WI38 (cell line): ENCODE results near the gene PTGDR.
A peak's percentile ranks its signal among the peaks of the same experiment; 100 is the strongest.

Source experiments
- H3K4me3 ChIP-seq: 2 replicates; pipeline ENCODE4 v1.5.1; 2011; ENCODE audit warnings: low read depth, mild to moderate bottlenecking, control low read depth, low read length
- CTCF ChIP-seq: IDR thresholded peaks from 2 replicates; pipeline ENCODE4 v1.5.1; 2012; ENCODE audit warnings: low read depth, mild to moderate bottlenecking, control low read depth, low read length

PTGDR gene

DNA sequence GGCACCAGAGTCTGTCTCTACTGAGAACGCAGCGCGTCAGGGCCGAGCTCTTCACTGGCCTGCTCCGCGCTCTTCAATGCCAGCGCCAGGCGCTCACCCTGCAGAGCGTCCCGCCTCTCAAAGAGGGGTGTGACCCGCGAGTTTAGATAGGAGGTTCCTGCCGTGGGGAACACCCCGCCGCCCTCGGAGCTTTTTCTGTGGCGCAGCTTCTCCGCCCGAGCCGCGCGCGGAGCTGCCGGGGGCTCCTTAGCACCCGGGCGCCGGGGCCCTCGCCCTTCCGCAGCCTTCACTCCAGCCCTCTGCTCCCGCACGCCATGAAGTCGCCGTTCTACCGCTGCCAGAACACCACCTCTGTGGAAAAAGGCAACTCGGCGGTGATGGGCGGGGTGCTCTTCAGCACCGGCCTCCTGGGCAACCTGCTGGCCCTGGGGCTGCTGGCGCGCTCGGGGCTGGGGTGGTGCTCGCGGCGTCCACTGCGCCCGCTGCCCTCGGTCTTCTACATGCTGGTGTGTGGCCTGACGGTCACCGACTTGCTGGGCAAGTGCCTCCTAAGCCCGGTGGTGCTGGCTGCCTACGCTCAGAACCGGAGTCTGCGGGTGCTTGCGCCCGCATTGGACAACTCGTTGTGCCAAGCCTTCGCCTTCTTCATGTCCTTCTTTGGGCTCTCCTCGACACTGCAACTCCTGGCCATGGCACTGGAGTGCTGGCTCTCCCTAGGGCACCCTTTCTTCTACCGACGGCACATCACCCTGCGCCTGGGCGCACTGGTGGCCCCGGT, at the start of gene PTGDR:
TSS of gene PTGDR (plus strand) at position 198 of the 778 bp plus-strand sequence. CDS start at position 315, 117 bp downstream.
- H3K4me3 ChIP-seq, result no peak within 1 kb of the TSS
- TF ChIP-seq CTCF, result no peak

DNA sequence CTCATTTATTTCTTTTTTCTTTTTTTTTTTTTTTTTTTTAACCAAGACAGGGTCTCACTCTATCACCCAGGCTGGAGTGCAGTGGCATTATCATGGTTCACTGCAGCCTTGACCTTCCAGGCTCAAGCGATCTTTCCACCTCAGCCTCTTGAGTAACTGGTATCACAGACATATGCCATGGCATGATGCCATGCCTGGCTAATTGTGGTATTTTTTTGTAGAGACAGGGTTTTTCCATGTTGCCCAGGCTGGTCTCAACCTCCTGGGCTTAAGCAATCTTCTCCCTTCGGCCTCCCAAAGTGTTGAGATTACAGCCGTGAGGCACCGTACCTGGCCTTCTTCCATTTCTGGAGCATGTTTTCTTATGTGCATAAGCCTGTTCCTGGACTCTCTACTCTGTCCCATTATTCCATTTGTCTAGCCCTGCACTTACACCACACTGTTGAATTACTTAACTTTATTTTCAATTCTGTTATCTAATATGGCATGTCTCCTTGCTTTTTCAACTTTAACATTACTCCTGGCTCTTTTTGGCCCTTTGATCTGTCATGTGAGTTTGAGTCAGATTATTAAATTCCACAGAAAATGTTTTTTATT, 47.9 kb upstream of the PTGDR start:
- TF ChIP-seq CTCF, result no peak

GRCh38 chr14:52220924-52221811, 46.3 kb upstream of the PTGDR start:
- H3K4me3 ChIP-seq, result peak overlapping the region; percentile 32
- no peak for TF ChIP-seq CTCF

More for the DNA sequence above, 47.9 kb upstream of the PTGDR start:
- H3K4me3 ChIP-seq, result no peak overlapping the region

GRCh38 chr14:52222901-52223300, 44.6 kb upstream of the PTGDR start:
- TF ChIP-seq CTCF, result no peak
- H3K4me3 ChIP-seq, result no peak overlapping the region

DNA sequence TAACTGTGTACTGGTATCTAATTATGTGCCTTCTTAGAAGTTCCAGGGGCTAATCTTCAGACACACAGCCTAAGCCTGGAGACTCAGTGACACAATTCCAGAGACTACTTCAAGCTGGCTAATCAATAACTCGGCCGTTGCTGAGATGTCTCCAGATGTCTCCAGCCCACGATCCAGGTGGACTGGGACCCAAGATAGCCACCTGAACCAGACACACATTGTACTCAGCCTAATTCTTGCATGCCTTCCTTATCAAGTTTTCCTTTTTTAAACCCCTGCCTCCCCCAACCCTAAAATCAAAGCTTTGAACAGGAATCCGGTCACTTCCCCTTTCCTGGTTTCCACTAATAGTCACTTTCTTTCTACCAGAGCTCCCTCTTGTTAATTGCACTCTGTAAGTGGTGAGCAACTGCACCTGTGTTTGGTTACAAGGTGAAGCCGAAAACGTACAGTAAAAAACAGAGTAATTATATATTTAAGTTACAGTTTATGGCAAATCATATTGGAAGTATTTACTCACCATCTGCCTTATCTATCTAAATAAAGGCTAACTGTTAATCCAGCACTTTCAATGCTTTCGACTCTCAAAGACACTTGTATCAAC, 39.8 kb upstream of the PTGDR start:
- H3K4me3 ChIP-seq, result no peak overlapping the region
- no peak for TF ChIP-seq CTCF

DNA sequence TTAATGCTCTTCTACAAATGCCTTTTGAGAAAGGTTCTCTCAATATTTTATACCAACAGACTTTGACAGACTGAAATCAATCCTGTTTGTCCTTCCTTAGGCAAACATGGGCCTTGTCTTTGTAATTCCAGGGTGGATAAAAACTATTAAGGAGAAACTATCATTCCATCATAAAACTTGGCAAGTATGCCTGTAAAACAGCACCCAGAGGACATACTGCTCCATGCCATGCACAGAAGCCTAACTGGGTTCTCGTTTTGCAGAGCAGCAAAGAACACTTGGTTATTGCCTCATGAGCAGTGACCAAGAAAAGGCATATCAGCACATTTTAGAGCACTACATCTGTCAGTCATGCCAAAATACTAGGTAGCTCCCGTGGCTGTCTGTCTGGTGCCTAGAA, 33.8 kb upstream of the PTGDR start:
- H3K4me3 ChIP-seq, result no peak overlapping the region
- TF ChIP-seq CTCF, result no peak
